Fibroblast of skin of abdomen (primary cell): Measurements from ENCODE around the gene ST6GALNAC3.
"Not testable (repeated sequence)": the region's sequence is repeated elsewhere in the genome, so short reads cannot be mapped to it uniquely, and the experiment has no call there.

Source experiments
- DNase-seq: peaks from one replicate; pipeline ENCODE4 v3.0.0-alpha.2; 2013

The ST6GALNAC3 gene

DNA sequence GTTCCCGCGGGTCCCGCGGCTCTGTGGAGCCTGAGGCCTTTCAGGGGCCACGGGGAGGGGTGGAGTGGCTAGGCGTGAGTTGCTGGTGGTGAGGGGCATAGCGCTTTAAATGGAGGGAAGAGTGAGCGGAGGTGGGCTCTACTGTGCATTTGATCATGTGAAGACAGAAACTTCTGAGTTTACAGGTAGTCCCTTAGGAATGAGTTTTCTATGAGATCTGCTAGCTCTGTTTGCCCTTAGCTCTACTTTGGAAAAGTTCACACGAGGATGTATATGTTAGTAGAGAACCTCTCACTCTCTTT lies 593 bp downstream of the ST6GALNAC3 start:
- DNase-seq = no peak

DNA sequence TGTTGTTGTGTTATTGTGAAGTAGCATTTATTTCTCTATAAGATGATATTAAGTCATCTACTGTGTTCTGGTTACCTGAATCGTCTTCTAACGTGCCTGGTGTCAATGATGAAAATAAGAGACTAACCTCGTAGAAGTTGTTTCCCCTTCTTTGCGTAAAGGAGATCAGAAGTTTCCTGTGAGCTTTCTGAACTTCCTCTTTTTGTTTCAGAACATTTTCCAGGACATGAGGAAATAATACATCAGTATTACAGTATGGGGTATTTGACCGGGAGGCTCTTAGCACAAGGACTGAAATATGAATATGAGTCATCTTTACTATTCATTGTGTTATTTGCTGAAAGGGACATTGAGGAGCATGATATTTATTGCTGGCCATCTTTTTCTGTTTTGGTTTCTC lies 1.3 kb downstream of the ST6GALNAC3 start:
- peak; percentile 50 for DNase-seq

DNA sequence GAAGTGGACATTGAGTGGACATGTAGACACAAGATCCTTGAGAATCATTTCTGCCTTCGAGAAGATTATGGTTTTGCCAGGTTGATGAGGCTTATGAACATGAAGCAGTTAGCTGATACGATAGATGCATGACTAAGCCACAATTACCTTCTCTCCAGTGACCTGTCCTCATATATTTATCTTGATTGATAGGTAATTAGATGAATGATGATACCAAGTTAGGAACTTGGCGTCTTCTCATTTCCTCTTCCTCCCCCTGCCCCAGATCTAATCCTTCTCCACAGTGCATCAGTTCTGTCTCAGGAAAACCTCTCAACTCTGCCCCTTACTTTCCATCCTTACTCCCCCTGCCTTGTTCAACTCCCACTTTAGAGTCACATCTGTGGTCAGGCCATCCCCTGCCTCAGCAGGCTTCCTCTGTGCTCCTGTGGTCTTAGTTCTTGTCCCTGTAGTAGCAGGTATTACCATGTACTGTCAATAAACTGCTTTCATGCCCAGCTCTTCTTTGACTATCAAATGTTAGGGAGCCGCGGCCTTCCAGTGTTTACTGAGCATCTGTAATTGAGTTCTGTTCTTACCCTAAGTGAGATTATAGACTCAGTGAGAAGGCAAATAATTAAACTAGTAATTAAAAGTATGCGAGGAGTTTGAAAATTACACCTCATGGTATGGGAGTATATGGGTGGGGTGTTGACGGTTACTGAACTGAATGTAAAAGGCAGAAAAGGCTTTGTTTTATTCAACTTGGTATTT lies 5.1 kb downstream of the ST6GALNAC3 start:
- no peak for DNase-seq

DNA sequence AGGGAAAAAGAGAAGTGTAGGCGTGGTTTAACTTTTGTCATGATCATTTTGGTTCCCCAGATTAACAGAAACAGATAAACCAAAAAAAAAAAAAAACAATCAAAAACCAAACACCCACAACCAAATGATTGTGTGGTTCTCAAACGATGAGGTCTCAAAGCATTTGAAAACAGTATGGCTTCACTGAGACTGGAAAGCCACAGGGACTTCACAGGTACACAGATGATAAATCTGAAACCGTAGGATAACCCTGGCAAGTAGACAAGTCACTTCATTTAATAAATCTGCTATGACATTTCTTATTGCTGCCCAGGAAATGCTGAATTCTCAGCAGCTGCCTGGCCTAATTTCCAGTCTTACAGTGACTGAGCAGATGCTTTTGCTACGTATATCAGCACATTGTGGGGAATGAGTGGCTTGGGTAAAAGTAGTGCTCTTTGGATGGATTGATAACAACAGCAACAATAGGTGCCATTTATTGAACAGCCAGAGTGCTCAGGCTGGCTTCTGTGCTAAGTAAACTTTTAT lies 6.1 kb downstream of the ST6GALNAC3 start:
- DNase-seq = no peak

DNA sequence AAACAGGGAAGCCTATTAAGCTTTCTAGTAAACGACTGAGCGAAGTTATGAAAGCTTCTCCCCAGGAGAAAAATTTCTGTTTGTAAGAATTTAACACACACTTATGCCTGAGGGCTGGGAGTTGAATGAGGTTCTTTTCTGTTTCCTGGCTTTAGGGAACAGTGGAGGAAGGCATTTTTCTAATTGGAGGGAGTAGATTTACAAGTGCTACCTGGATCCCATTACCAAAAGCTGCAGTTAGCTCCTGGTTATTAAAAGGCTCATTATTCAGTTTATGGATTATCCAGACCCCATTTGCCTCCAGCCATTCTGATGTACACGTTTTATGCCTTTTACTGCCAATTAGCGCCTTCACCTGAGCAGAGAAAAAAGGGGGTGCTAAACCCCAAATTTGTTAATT lies 7.5 kb downstream of the ST6GALNAC3 start:
- no peak for DNase-seq

DNA sequence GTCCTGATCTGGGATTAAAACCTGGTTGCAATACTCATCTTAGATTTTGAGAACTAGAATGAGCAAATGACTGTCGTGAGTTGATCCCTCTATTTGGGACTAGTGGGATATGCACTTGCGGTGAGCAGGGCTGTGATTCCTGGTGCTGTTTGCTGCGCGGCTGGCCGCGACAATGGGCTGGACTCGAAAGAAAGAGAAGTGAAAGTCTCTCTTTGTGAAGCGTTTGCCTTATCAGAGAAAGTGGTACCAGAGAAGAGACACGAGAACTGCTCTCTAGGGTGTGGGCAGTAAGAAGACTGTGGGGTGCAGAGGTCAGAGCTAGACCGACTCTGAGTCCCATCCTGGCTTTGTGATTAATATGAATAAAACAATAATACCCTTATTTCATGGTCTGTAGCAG lies 8.6 kb downstream of the ST6GALNAC3 start:
- no peak for DNase-seq

DNA sequence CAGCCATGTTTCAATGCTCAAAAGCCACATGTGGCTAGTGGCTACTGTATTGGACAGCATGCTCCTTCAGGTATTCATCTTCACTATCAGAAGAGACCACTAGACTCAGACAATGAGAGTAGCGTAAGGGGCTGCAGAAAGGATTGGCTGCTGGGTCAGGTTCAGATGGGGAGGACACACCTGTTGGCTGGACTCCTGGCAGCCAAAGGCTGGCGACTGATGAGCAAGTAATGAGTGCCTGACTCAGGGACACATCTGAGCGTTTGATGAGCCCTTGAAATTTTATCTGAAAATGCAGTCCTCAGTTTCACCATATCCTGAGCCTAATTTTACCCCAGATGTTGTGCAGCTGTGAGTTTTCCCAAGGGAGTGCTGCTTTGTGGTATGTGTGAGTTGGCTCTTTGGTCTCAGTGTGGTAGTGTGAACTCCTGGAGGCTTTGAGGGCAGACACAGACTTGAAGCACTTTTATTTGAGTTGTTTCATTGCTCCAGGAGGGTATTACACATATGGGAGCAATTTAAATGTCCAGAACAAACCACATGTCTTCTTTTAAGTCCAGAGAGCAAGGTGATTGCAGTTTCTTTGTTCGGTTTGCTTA lies 9.6 kb downstream of the ST6GALNAC3 start:
- peak; percentile 77 for DNase-seq

DNA sequence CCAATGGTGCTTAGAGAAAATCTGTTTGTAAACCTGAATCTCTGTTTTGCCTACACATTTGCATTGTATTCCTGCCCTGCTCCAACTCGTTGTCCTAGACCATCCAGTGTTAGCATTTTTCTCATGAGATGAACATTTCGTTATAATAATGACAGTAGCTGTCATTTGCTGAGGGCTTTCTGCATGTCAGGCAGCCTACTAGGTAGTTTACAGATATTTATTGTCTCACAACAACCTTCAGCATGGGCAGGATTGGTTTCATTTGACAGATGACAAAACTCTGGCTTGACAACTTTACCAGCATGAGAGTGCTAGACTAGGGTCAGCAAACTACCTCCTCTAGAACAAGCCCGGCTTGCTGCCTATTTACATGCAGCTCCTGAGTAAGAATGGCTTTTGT lies 10.1 kb downstream of the ST6GALNAC3 start:
- no peak for DNase-seq

DNA sequence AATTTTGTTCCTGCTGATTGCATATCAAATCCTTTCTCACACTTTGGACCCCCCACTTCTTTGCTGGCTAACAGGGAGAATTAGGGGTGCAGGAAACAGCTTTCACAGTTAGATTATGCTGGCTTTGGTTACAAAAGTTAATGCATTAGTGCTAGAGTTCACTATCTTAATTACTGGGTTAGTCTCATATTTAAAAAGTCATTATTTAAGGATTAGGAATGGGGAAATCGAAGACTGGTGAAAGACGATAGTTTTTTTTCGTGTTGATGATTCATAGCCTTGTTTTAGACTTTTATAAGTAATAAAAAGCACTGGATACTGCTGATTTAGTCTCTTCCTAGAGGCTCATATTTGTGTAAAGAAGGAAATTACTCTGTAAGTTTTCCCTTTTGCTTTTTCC lies 11.6 kb downstream of the ST6GALNAC3 start:
- no peak for DNase-seq

DNA sequence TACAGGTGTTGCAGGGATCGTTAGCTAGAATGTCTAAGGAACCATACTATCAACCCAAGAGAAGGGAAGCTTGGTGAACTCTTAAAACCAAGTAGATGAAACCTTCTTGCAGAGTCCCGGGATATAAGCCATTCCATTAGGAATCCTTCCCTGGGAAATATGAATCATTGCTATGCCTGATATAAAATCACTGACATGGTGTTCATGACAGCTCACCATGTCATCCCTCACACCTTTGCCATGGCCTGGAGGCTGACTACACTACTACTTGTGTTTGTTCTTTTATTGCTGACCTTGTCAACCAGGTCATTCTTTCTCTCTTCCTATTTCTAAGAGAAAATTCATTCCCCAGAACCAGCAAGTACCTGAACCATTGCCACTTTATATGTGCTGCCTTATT lies 12.1 kb downstream of the ST6GALNAC3 start:
- no peak for DNase-seq

DNA sequence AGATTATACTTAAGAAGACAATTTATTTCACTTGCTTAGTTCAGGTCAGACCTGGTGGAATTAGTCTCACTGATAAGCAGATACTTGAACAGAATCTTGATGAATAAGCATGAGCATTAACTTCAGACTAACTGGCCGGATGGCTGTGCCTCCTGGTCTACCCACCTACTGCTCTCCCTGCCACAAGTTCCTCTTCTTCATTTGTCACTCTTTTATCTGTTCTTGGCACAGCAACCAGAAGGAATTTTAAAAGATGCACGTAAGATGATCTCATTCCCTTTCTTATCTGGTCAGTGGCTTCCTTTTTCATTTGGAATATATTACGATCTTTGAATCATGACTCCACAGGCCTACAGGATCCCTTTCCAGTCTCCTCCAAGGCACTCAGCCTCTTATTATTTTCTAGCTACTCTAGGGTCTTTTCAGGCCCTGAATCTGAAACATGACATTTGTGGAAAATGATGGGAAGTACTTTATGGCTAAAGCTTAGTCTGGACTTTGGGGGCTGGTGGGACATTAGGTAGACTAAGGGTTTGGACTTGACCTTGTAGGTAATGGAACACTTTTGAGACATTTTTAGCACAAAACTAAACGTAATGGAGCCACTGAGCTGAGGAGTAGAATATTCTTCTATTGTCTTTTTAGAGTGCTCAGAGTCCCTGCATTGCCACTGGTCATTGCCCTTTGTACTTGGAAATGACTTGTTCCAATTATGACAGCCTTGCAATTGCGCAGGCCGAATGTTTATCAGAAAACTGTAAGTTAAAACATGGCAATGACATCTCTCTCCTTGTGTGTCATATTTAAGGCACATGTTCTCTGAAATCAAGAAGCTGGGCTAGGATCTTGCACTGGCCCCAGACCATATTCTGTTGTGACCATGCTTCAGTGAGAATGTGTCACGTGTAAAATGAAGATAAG lies 16.0 kb downstream of the ST6GALNAC3 start:
- DNase-seq = no peak

DNA sequence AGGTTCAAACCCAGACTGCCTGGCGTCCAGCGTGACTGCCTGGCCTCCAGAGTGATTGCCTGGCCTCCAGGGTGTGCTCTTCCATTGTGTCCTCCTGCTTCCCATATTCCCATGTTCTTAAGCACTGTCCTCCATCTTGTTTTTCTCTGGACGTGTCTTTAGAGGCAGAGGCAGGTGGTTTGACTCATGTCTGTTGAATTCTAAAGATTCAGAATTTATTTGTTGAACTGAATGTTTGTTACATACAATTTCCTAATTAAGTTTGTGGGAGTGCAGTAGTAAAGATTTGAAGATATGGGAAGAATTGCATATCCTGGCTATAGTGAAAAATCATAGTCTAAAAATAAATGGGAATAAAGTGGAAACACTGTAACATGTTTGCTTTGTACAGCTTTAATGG lies 18.3 kb downstream of the ST6GALNAC3 start:
- no peak for DNase-seq

DNA sequence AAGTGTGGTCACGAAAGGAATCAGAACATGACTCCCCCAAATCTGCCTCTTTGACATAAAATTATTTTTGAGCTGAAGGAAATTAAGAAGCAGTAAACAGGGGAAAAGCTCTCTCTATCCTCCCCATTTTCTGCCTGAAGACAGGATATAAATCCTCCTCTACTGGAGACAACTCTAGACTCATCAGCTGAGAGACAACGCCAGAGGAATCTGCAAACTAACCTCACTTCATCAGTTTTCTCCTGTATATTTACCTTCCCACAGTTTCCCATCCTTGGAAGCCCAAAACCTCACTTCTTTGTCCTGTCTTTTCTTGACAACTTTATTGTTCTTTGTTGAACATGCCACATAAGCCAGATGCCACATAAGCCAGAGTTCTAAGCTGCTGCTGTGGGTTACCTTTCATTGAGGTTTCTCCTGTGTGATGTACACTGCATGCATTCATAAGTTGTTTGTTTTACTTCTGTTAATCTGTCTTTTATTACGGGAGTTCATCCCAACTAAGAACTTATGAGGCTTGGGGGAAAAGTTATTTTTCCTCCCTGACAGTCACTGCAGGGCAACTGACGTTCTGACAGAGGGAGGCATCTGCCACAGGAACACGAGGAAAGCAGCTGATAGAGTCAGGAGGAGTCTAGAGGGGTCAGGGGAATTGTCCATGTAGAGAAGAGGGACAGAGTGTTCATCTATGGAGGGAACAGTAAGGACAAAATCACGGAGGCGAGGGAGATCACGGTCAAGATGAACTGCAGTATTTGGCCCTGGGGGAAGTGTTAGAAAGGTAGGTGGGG lies 19.2 kb downstream of the ST6GALNAC3 start:
- no peak for DNase-seq

DNA sequence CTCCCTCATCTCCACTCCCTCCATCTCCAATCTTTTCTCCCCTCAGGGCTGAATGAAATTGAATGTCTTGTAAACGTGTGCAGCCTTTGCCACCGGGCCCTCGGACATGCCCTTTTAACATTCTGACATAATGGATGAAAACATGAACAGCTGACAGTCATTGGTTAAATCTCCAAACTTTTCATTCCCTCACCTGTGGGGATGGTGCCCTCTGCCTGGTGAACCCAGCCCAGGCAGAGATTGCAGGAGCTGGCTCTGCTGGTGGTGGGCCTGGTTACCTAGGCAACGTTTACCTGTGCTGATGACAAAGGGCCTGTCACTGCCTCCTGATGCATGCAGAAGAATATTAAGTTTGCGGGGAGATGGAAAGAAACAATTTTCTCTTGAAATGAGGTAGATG lies 21.3 kb downstream of the ST6GALNAC3 start:
- no peak for DNase-seq

DNA sequence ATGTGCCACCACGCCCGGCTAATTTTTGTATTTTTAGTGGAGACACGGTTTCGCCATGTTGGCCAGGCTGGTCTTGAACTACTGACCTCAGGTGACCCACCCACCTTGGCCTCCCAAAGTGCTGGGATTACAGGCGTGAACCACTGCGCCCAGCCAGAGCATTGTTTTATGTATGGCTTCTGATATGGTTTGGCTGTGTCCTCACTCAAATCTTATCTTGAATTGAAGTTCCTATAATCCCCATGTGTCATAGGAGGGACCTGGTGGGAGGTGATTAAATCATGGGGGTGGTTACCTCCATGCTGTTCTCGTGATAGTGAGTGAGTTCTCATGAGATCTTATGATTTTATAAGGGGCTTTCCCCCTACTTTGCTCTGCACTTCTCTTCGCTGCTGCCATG lies 22.5 kb downstream of the ST6GALNAC3 start:
- not testable (repeated sequence) for DNase-seq

DNA sequence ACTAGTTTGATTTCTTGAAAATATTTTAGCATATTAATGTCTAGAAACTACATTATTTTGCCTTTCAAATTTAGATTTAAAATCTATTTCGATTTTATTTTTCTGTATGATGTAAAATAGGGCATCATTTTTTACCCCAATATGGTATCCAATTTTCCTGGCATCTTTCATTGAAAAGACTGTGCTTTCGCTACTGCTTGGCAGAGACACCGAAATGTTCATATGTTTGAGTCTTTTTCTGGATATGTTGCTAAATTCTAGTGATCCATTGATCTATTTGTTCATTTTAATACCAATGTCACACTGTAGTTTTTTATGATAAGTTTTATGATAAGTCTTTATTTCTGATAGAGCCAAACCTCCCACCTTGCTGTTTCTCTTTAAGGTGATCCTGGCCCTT lies 24.3 kb downstream of the ST6GALNAC3 start:
- no peak for DNase-seq

DNA sequence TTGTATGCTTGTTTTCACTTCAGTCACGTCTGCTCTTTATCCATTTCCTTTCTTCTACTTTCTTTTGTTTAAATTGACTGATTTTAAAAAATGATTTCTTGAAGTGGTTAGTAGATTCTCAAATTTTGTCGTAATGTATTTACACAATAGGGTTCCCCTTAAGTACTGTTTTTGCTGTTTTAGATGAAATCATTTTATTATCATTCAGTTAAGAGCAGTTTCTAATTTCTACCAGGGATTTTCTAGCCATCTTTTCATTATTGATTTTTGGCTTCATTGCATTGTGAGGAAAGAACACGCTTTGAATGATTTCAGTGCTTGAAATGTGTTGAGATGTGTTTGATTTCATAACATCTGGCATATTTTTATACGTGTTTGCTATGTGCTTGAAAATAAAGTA lies 27.0 kb downstream of the ST6GALNAC3 start:
- DNase-seq = no peak

DNA sequence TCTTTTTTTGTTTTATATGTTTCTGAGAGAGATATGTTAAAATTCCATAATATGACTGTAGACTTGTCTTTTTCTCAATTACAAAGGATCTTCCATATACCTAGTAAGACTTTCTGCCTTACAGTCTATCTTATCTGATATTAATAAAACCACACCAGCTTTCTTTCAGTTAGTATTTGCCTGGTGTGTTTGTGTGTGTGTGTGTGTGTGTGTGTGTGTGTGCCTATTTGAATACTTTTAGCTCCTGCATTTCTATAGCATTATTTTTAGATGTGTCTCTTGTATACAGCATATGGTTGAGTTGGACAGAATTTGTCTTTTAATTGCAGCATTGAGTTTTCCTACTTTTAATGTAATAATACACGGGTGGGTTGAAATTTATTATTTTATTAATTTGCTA lies 27.5 kb downstream of the ST6GALNAC3 start:
- no peak for DNase-seq

DNA sequence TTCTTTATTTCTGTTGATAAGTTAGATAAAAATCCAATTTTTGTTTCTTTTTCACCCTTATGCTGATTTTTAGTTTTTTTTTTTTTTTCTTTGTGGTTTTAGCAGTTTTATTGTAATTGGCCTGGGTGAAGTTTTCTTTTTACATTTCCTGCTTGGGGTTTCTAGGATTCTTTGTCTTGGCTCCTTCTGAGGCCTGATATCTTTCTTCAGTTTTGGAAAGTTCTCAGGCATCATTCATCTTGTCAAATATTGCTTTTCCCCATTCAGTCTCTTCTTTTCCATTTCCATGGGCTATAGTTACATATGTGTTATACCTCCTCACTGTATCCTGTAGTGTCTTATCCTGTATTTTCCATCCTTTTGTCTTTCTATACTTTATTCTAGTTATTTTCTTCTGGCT lies 28.5 kb downstream of the ST6GALNAC3 start:
- no peak for DNase-seq

DNA sequence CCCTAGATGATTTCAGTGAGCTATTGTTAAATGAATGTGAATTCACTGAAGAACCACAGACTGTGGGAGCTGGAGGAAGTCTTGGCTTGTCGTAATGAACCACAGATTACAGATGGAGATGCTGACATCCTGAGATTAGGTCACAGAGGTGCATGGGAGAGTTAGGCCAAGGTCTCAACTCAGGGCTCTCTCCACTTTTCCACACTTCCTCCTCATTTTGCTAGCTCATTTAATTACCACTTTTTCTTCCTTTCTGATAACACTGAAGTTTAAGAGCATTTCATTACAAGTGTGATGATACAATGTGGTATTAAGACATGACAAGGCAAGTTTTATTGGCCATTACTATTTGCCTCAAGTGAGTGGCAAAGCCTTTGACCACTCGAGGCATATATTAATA lies 30.8 kb downstream of the ST6GALNAC3 start:
- no peak for DNase-seq

DNA sequence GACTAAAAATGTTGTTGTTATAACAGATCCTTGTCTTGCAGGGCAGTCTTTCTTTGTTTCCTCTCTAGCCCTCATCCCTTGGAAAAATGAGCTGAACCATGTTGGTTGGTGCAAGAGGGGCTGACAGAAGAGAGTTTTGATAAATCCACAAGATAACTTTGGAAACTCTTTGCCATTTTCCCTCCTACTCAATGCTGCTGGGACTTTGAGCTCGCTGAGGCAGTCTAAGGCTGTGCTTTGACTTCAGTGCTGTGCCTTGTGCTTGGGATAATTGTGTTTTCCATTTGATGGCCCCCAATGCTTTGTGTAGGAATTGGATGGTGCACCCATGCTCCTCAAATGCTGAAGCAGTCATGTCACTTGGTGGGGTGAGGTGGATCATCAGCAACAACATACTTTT lies 31.7 kb downstream of the ST6GALNAC3 start:
- no peak for DNase-seq

DNA sequence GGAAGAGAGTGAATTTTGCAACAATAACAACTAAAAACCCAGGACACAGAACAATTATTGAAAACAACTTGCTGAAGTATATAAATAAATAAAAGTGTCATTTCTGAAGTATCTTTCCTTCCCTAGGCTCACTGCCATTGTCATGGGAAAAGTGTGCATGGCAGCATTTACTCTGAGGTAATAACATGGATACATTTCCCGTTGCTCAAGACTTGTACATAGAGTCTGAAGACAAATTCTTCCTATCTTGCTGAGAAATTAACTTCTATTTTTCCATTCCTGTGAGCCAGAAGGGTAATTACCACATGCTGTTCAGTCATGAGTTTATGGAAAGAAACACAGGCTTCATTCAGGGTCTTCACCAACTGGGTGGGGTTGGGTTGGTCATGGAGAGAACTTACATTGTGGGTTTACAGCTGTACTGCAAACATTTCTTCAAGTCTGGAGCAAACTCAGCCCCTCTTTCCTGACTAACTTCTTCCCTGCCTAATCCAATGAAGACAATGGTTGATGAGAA lies 32.2 kb downstream of the ST6GALNAC3 start:
- DNase-seq = no peak
